HG02763 (cell line): ENCODE data around the gene KLHL22.
"Not testable (repeated sequence)": the region's sequence is repeated elsewhere in the genome, so short reads cannot be mapped to it uniquely, and the experiment has no call there.

Experiments
- ATAC-seq: cut with Tn5 transposase; IDR thresholded peaks from one replicate; pipeline ENCODE4 v1.9.1; 2021; ENCODE audit warnings: mild to moderate bottlenecking, moderate library complexity; ENCODE audit not compliant: unreplicated experiment

Gene KLHL22

DNA sequence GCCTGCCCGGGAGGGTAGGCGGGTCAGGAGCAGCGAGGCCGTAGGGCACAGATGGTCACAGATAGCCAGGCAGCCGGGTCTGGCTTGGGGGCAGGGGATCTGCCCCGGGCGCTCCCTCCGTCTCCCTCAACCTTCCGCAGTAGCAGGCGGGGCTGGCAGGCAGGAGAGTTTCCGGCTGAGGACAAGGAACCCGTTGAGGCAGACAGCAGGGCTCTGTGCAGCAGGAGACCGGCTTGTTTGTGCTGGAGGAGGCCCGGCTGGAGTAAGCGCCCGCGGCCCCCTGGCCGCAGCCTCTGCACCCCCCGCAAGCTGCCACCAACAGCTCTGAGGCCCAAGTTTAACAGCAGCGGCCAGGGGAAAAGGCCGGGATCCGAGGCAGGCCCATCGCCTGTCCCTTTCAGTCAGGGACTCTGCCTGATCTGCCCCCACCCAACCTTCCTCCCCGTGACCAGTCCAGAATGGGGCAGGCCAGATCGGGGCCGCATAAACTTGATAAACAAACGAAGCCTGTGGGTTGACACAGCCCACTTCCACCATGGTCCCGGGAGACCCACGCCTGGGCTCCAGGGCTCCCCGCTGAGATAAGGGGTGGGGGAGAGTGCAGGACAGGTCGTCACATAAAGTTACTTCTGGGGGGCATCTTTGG lies 71.6 kb downstream of the KLHL22 start:
- ATAC-seq, result no peak

GRCh38 chr22:20423008-20423905 lies 72.3 kb downstream of the KLHL22 start:
- no peak for ATAC-seq

DNA sequence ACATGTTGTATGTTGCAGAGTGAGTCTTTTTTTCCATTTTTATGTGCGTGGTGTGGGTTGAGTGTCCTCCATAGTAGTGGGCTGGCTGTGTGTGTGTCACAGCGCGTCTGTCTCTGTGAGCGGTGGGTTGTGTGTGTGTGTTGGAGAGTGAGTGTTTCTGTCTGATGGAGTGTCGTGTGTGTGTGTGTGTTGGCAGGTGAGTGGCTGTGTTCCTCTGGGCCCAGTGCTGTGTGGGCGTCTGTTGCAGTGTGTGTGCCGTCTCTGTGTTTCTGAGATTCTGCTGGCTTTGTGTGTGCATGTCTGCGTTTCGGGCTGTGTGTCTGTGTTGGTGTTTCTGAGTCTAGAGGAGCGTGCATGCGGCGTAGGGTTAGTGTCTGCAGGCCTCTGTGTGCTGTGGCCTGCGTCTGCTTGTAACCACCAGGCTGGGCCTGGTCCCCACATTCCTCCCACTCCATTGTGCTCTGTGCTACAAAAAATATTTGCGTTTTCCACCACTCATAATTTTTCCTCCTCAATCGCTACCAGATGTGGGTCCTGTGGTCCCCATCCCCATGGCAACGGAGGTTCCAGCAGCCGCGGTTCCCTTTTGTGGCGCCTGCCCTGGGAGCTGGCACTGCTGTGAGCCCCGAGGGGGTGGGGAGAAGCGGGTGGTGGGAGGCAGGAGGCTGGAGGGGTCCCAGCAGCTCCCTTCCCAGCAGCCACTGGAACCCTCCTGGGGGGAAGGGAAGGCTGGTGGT lies 73.2 kb downstream of the KLHL22 start:
- ATAC-seq, result no peak

GRCh38 chr22:20421507-20421874 lies 74.1 kb downstream of the KLHL22 start:
- no peak for ATAC-seq

DNA sequence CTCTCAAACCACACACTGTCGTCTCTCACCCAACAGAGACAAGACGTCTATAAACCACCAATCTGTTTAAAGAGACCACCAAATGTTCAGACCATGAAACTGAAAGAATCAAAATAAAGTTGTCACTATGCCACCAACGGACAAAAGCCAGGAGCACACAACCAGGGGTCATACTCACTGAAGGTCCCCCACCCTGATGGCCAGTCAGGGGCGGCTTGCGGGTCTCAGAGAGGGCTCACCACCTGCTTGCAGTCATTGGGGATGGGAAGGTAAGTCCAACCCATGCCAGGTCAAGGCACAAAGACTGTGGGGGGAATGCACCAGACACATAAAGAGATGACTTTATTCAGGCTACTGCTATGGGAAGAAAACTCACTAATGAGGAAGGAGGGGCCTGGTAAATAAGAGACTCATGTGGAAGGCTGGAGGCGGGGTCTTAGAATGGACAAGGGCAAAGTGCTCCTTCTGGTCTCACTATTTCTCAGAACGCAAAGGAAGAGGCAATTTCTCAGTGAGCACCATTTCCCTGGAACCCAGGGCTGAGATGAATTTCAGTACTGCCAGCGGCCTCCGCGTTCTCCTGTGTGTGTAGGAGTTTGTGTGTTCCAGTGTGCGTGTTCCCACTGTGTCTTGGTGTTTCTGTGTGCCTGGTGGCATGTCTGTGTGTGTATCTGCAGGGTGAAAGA lies 75.3 kb downstream of the KLHL22 start:
- no peak for ATAC-seq

- no peak for ATAC-seq
Observed at GRCh38 chr22:20419664-20419951, 76.0 kb downstream of the KLHL22 start.

DNA sequence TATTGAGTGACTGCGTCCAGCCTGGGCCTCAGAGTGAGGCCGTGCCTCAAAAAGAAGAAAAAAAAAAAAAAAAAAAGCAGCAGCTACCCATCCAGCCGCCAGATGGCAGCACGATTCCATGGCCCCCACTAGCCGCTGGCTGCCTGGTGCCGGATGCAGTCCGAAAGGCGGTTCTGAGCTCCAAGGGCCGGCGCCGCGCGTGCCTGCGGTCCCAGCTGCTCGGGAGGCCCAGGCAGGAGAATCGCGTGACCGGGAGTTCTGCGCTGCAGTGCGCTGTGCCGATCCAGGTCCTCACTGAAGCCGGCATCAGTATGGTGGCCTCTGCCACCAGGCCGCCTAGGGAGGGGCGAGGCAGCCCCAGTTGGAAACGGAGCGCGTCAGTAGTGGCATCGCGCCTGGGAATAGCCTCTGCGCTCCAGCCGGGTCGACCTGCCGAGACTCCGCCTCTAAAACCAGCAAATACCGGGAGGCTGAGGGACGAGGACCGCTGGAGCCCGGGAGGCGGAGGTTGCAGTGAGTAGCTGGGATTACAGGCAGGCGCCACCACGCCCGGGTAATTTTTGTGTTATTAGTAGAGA lies 77.3 kb downstream of the KLHL22 start:
- no peak for ATAC-seq

GRCh38 chr22:20415699-20416098 lies 79.9 kb downstream of the KLHL22 start:
- not testable (repeated sequence) for ATAC-seq

DNA sequence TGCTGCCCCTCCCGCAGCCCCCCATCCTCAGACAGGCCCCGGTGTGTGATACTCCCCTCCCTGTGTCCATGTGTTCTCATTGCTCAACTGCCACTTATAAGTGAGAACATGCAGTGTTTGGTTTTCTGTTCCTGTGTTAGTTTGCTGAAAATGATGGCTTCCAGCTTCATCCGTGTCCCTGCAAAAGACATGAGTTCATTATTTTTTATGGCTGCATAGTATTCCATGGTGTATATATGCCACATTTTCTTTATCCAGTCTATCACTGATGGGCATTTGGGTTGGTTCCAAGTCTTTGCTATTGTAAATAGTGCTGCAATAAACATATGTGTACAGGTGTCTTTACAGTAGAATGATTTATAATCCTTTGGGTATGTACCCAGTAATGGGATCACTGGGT lies 80.4 kb downstream of the KLHL22 start:
- not testable (repeated sequence) for ATAC-seq

DNA sequence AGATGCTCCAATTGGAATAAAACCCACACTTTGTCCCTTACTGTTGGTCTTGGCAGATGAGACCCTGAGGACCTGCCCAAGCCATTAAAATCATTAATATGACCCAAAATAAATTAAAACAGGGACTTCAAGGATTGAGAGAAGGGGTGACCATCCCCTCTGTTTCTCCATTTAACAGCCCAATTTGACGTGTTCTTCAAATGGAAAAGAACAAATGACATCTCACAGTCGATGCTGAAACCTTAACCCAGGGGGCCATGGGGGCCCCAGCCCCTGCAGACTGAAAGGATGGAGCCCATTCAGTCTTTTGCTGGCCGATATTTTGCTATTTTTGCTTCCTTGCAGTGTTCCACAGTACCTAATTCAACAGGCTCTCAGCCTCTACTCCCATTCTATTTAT lies 81.1 kb downstream of the KLHL22 start:
- ATAC-seq, result no peak

- no peak for ATAC-seq
Observed at GRCh38 chr22:20414059-20414440, 81.5 kb downstream of the KLHL22 start.

GRCh38 chr22:20413217-20414058 lies 82.2 kb downstream of the KLHL22 start:
- no peak for ATAC-seq

DNA sequence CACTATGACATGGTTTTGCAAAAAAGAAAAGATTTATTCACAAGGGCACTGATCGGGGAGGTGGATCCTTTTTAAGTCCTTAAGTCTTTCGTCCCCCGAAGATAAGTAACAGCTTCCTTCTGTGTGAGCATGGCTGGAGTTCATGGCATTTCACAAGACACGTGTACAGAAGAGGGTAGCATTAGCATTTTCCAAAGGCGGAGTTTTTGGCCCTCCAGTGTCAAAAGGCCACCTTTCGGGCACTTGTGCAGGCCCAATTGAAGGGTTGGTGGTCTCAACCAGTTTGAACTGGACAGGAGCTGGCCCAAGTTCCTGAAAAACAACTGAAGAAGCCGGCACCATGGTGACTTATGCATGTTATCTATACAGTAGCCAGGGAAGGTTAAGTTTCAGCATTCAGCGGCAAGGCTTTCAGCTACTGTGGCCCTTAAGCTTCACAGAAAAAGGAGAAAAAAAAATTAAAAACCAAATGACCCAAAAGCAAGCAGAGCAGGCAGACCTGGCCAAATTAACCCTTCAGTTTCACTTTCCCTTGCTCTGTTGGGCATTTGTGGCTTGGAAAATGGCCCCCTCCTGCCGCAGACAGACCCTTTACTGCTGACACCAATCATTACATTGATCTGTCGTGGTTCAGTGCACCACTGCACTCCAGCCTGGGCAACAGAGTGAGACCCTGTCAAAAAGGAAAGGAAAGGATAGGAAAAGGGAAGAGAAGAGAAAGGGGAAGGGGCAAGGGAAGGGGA lies 83.0 kb downstream of the KLHL22 start:
- no peak for ATAC-seq

DNA sequence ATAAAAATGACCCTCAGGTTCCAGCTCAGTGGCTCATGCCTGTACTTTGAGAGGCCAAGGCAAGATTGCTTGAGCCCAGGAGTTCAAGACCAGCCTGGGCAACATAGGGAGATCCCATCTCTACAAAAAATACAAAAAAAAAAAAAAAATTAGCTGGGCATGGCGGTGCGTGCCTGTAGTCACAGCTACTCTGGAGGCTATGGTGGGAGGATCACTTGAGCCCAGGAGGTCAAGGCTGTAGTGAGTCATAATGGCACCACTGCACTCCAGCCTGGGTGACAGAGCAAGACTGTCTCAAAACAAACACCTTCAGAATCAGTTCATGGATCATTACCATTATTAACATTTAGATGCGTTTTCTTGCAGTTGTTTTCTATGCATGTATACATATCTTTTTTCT lies 86.2 kb downstream of the KLHL22 start:
- not testable (repeated sequence) for ATAC-seq

GRCh38 chr22:20408891-20409290 lies 86.7 kb downstream of the KLHL22 start:
- ATAC-seq, result no peak

DNA sequence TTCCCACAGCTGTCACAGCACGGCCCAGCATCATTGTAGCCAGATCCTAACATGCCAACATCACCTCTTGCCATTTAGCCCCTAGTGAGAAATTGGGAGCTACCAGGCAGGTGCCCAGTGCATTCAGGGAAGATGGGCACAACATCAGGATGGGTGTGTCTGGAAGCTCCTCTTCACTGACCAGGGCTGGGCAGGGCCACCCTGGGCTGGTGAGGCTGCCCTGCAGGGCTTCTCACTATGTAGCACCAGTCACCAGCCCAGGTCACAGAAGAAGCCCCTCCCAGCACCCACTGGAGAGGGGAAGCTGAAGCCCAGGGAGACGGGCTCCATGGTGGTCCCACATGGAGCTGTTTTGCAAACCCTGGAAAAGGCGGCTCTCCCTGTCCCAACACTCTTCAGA lies 87.8 kb downstream of the KLHL22 start:
- ATAC-seq, result no peak

- no peak for ATAC-seq
Observed at GRCh38 chr22:20406686-20407408, 88.7 kb downstream of the KLHL22 start.

GRCh38 chr22:20405931-20406685 lies 89.5 kb downstream of the KLHL22 start:
- ATAC-seq, result no peak
